ENCODE results near the gene MAP3K20.

The MAP3K20 gene

DNA sequence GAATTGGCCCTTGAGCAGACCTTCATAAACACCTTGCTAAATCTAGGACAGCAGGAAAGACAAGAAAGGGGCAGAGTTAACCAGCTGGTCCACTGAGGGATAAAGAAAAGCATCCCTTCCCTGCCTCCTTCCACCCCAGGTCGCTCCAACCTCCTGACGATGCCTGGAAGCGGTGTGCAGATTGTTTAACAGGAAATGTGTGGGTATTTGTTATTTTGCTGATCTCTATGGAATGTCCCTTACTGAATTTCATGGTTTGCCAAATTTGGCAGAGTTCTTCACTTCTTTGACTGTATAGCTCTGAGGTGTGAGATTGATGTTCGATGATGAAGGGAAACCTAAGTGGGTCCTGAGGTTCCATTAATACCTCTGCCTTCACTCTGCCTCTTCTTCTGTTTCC, 72.9 kb downstream of the MAP3K20 start:
- no peak for TF ChIP-seq CTCF (IDR thresholded peaks at IDR 0.05; ENCODE audit: low read depth, low read length, missing control alignments)
- no peak overlapping the region for H3K4me3 ChIP-seq (ENCODE audit: low read depth, low read length)
- DNase-seq (ENCODE audit: low read depth), result no peak

- DNase-seq (ENCODE audit: low read depth), result no peak
- TF ChIP-seq CTCF (IDR thresholded peaks at IDR 0.05; ENCODE audit: low read depth, low read length, missing control alignments), result no peak
- H3K4me3 ChIP-seq (ENCODE audit: low read depth, low read length), result no peak overlapping the region
Observed at GRCh38 chr2:173149491-173149890, 73.8 kb downstream of the MAP3K20 start.

- no peak overlapping the region for H3K4me3 ChIP-seq (ENCODE audit: low read depth, low read length)
- DNase-seq (ENCODE audit: low read depth), result no peak
- no peak for TF ChIP-seq CTCF (IDR thresholded peaks at IDR 0.05; ENCODE audit: low read depth, low read length, missing control alignments)
Observed at GRCh38 chr2:173150087-173150486, 74.4 kb downstream of the MAP3K20 start.

DNA sequence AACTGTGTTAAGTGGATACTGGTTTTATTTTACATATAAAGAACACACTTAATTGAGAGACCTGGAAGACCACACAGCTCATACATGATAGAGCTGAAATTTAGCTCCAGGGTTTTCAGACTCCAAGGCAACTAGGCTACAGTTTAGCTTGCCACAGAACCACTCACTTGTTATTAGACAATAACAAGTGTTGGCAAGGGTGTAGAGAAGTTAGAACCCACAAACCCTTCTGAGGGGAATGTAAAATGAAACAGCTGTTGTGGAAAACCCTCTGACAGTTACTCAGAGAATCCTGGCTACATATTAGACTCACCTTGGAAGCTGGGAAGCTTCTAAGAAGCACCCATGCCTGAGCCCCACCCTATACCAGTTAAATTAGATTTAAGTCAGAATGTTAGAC, 75.3 kb downstream of the MAP3K20 start:
- no peak for DNase-seq (ENCODE audit: low read depth)
- TF ChIP-seq CTCF (IDR thresholded peaks at IDR 0.05; ENCODE audit: low read depth, low read length, missing control alignments), result no peak
- H3K4me3 ChIP-seq (ENCODE audit: low read depth, low read length), result no peak overlapping the region

GRCh38 chr2:173151671-173152401, 76.2 kb downstream of the MAP3K20 start:
- no peak for TF ChIP-seq CTCF (IDR thresholded peaks at IDR 0.05; ENCODE audit: low read depth, low read length, missing control alignments)
- no peak overlapping the region for H3K4me3 ChIP-seq (ENCODE audit: low read depth, low read length)
- DNase-seq (ENCODE audit: low read depth), result no peak

DNA sequence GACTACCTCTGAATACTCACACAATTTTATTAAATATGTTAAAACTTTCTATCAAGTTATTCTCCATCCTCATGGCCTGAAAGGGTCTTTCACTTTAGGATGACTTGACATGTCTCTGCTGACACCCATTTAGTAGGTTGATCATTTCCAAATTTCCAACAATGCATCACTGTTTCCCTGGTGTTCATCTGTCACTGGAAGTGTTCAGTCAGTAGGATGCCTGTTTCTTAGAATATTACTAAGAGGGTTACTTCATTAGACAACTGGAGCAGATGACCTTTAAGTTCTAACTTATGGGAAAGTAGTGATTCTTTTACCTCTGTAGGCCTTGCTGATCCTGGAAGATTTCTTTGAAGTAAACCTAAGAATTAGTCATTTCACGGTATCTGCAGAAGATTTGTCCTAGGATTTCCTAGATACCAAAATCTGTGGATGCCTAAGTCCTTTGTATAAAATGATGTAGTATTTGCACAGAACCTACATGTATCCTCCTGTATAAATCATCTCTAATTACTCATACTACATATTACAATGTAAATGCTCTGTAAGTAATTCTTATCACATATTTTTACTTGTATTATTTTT, 77.7 kb downstream of the MAP3K20 start:
- no peak for TF ChIP-seq CTCF (IDR thresholded peaks at IDR 0.05; ENCODE audit: low read depth, low read length, missing control alignments)
- H3K4me3 ChIP-seq (ENCODE audit: low read depth, low read length), result no peak overlapping the region
- no peak for DNase-seq (ENCODE audit: low read depth)

All from GM12864 (cell line).